Caki2 (cell line): ENCODE measurements around the gene SNTG2. TPM values are rescaled to one million over a fixed set of nuclear protein-coding genes. Genes with fewer than 3 reads are reported as not detected.
"Not testable (repeated sequence)": the region's sequence is repeated elsewhere in the genome, so short reads cannot be mapped to it uniquely, and the experiment has no call there.

Source experiments
- DNase-seq: peaks from one replicate; pipeline ENCODE4 v3.0.0-alpha.2; 2015; ENCODE audit warnings: low read depth
- in situ Hi-C: cut with HindIII; loops from 2 replicates; pipeline ENCODE4 v1.10.0; 2016; ENCODE audit warnings: low sequenced_read_pairs, low pct_unique_long_range_greater_than_20kb, mixed read lengths
- total RNA-seq: library from RNA; depleted of rRNA; stranded (reverse); fragments of >200 nt; shearing (Covaris generic); gene quantifications from 2 replicates; pipeline ENCODE4 v1.2.3, GENCODE V29; 2014; ENCODE audit warnings: low replicate concordance

SNTG2 gene
- total RNA-seq, 1 experiment from 2014 or later: not detected

DNA sequence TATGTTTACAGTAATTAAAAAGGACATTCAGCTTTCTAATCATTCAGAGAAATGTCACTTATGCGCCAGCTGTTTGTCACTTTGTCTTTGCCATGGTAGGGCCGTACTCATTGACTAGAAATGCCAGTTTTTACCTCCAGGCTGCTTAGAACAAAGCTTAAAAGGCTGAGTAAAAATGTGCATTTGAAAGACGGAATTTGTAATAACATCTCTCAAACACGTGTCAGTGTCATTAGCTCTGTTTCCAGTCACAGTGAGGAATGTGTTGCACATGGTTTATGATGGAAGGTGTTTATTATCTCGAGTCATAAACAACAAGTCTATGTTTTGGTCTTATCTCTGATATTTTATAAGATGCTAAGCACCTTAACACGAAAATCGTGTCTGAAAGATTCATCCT is 118.2 kb downstream of the SNTG2 start:
- DNase-seq: no peak
- in situ Hi-C loops: no loop called here

DNA sequence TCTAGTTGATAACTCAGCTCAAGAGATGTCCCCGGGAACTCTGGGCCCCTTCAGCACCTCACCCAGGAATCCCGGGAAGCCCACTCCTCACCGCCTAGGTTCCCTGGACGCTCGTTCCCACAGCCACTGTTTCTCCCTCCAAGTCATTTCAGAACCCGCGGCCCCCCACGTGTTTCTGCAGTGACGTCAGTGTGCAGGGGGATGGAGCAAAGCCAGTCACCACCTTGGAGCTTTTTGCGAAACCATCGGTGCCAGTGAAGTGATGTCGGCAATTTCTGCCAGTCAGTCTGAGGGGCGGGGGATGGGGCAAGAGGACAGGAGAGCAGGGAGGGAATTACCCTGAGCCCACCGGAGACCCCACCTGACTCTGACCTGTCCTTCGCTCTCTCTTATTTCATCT is 119.2 kb downstream of the SNTG2 start:
- in situ Hi-C loops: no loop called here
- DNase-seq: no peak

DNA sequence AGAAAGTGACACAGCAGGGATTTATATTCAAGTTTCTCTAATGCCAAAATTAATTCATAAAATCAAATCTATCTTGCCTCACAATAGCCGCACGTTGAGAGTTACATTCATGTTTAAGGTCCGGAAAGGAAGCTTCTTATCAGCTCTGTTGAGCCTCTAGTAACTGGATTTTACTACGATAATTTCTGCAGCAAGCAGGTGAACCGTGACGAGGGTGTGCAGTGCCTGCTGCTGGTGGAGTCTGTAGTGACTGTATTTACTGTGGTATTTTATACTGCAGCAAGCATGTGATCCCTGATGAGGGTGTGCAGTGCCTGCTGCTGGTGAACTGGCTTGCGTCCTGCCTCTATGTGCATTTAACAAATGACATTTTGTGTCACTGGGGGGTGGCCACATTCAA is 120.0 kb downstream of the SNTG2 start:
- no peak for DNase-seq
- in situ Hi-C loops: no loop called here

DNA sequence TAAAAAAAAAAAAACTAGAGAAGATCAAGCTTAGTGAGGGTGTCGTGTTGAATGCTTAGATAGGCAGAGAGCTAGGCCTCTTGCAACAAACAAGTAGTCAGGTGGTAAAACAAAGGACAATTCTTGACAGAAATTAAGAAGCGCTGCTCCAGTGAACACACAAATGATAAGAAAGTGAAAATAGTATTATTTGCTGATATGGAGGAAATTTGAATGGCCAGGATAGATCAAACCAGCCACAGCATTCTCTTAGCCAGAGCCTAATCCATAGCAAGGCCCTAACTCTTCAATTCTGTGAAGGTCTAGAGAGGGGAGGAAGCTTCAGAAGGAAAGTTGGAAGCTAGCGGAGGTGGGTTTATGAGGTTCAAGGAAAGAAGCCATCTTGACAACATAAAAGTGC is 121.0 kb downstream of the SNTG2 start:
- no peak for DNase-seq
- in situ Hi-C loops: no loop called here

DNA sequence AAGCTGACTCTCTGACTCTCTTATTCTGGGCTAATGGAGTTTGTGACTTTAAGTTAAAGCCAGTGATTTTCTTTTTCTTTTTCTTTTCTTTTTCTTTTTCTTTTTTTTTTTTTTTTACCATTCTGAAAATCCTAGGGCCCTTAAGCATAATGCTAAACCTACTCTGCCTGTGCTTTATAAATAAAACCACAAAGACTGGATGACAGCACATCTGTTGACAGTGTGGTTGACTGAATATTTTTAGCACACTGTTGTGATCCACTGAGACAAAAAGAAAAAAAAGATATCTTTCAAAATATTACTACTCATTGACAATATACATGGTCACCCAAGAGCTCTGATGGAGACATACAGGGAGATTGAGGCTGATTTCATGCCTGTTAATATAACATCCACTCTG is 121.6 kb downstream of the SNTG2 start:
- no peak for DNase-seq
- in situ Hi-C loops: no loop called here

DNA sequence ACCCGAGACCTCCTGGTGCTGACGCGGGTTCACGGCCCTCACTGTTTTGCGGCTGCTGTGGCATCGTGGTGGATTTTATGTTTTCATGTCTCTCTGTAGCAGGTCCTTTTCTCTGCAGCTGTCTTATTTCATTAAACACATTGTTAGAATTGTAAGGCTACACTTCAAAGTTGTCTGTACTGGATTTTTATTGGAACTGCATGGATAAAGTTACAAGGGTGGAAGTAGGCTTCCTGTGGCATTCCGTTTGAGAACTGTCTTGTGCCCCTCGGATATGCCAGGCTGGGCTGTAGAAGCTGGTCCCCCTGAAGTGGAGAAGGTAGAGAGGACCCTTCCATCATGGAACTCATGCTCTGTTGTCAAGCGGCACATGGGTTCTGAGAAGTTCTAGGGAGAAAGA is 127.3 kb downstream of the SNTG2 start:
- DNase-seq: no peak
- in situ Hi-C loops: no loop called here

DNA sequence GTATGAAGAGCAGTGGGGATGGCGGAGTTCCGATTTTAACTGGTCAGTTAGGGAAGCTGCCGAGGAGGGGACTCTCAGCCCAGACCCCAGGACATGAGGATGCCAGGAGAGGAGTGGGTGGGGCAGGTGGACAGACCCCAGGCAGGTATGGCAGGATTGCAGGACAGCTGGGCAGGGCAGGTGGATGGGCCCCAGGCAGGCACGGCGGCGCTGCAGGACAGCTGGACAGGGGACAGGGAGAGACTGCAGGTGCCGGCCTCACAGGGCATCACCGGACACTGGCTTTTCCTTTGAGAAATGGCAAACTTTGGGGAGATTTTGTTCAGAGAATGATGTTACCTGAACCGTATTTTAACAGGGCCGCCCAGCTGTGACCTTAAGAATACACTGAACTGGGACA is 127.7 kb downstream of the SNTG2 start:
- DNase-seq: no peak
- in situ Hi-C loops: no loop called here

DNA sequence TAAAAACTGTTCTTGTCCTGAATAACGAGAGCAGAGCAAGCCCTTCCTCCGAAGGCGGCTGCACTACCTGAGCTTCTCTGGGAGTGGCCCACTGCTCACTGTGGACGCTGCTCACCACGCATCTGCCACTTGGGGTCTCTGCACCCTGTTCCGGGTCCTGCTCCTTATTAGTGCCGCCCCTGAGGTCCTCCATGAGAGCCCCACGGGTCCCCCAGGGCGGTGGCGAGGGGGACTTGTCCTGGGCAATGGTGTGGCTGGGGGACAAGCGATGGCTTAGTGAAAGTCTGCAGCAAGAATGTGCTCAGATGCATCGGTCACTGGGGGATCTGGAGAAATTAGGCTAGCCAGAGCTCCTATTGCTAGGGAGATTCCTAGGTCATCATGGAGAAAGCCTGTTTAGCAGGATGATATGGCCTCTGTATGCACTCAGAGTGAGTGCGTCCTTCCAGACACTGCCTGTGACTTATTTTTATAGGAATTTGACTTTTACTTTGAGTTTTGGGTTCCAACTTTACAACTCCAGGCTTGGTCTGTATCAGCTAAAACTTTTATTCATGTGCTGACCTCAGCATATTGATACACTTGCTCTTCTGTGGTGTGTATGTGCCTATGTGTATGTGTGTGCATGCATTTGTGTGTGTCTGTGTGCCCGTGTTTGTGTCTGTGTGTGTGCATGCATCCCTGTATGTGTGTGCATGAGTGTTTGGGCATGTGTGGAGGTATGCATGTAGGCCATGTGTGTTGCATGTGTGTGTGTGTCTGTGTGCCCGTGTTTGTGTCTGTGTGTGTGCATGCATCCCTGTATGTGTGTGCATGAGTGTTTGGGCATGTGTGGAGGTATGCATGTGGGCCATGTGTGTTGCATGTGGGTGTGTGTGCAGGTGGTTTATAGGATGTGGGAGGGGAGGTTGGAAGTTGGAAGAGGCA is 129.5 kb downstream of the SNTG2 start:
- in situ Hi-C loops: no loop called here
- no peak for DNase-seq

DNA sequence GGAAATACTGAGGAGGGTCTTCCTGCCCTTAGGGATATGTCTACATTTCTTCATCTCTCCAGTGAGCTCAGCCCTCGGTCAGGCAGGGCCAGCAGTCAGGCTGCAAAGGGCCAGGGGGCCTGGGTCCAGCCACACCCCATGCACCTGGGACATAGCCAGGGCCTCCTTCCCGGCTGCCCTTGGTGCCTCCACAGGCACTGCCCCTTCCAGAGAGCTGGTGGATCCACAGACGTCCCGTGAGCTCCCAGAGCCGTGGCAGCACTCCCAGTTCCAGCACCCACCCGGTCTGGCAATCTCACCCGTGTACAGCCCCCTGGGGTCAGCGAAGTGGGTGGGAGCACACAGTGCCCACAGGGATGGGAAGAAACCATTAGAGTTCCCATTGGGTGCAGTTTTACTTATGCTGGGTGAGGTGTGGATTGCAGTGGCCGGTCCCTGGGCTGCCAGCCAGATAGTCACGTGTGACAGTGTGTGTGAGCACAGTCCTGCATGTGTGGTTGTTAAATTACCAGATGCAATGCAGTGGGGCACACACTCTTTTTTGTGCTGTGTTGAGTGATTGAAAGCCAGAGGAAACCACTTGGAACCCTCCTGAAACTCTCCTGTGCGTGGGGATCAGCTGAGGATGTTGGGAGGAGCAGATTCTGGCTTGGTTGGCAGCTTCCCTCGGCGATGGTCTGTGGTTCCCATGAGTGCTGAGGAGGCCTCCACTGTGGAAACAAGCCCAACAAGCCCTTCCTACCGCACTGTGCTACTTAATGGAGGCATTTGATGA is 131.0 kb downstream of the SNTG2 start:
- DNase-seq: no peak
- in situ Hi-C loops: no loop called here

DNA sequence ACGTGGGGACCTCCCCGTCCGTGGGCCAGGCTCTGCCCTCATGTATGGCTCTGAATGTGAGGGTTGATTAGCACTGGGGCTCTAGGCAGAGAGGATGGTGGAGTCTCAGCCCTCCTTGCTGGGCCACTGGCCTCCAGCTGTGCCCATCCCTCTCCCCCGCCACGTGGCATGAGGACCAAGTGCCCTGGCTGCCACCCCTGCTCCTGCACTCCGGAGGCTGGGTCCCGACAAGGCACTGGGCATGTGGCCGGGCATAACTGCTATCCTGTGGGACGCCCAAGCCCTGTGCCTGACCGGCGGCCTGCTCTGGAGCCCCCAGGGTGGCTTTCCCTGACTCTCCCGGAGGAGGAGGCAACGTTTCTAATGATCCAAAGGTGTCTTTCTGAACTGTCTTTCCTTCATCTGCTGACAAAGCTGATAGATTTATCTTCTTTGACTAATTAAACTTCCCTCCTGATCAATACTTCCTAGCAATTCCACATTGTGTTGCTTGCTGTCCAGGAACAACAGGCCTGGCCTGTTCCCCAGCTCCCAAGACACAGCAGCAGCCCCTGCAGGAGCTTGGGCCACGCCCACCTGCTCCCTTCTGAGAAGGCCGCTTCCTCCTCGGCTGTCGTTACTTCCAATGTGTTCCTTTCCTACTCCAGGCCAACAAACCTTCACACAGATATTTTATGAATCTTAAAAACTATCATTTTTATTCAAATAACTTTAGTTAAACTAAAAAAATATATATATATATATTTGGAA is 132.0 kb downstream of the SNTG2 start:
- in situ Hi-C loops: no loop called here
- no peak for DNase-seq

DNA sequence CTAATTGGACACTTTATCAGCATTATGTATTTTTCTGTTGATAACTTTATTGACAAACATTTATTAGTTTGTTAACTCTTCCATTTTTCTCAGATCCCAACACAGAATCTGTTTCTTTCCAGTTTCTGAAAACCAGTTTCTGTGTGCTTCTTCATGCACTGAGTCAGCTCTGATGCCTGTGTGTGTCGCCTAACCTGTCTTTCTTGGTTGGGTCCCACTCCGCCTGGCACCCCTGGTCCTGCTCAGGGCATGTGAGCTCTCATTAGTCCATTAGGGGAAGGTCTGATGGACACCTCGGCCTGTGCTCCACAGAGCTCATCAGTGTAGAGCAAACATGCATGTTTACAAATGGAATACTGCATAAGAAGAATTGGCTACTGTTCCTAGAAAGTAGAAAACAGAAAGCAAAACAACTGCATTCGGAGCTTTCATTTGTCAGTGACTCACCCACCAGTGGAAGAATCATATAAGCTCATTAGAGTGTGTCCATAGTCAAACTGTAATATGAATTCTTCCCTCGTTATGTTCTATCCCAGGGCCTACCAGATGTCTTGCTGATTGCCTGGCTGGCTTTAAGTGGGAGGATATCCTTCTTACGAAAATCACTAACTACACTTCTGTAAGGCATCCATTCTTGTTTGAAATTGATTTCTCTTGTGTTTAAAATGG is 137.7 kb downstream of the SNTG2 start:
- no peak for DNase-seq
- in situ Hi-C loops: no loop called here

DNA sequence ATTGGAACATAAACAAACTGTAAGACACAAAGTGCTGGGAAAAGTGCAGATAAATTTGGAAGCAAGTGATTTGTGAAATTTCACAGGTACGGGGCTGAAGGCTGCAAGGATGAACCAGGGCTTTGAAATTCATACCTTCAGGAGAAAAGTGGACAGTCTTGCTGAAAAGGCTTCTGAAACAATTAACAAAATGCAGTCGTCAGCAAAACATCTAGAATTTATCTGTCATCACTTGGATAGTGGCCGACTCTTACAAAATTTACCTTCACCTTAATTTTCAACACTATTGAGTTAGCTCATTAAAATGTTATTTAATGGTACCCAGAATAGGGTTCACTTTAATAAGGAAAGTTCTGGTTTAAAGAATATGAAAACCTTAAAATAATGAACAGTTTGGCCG is 138.3 kb downstream of the SNTG2 start:
- in situ Hi-C loops: no loop called here
- DNase-seq: no peak

DNA sequence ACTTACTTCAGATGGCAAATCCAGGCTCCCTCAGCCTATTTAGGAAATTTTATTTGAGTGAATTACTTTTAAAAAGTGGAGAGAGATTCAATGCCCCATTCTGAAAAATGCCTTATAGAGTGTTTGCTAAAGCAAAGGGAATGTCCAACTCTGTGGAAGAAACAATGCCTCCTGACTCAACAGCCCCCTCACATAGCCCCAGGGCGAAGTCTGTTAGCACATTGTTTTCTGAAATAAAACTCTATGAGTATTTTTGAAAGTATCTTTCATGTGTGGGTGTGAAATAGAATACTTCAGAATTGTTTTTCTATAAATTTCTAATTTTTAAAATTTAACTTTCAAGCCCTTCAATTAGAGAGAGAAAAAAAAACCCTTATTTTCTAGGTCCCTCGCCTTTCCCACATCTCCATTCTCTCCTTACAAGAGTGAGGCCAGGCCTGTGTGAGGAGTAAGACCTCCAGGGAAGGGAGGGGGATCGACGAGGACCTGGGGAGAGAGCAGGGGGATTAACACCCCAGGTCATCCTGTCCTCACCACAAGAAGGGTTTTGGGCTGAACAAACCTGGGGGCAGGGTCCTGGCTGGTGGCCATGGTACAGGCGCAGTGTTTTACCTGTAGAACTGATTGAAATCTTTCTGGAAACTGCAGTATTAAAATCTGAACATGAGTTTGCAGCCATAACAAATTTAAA is 141.4 kb downstream of the SNTG2 start:
- no peak for DNase-seq
- in situ Hi-C loops: no loop called here

DNA sequence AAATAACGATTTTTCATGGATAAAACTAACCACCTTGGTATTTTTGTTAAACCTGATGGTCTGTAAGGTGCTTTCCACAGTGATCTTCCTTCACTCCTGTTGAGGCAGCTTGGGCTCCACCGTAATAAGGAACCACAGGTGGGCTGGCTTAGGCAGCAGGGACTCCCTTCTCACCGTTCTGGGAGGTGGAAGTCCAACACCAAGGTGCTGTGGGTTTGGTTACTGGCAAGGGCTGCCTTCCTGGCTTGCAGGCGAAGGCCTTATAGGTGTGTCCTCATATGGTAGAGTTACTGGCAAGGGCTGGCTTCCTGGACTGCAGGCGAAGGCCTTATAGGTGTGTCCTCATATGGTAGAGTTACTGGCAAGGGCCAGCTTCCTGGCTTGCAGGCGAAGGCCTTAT is 143.0 kb downstream of the SNTG2 start:
- DNase-seq, in situ Hi-C loops: not testable (repeated sequence)

DNA sequence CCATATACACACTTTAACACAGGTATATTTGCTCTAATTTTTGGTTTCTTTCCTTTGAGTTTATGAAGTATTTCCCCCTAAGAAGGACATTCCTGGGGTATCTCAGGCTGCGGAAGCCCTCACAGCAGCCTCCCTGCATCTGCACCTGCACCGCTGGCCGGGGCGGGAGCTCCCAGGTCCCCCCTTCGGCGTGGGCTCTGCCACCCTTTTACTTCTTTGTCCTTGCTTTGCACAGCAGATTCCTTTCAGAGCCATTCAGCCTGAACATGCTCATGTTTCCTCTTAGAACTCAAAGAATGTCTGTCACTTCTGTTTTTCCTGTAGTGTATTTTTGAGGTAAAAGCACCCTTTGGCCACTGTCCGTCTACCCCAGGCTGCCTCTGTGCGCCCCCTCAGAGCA is 146.5 kb downstream of the SNTG2 start:
- DNase-seq: no peak
- in situ Hi-C loops: no loop called here

DNA sequence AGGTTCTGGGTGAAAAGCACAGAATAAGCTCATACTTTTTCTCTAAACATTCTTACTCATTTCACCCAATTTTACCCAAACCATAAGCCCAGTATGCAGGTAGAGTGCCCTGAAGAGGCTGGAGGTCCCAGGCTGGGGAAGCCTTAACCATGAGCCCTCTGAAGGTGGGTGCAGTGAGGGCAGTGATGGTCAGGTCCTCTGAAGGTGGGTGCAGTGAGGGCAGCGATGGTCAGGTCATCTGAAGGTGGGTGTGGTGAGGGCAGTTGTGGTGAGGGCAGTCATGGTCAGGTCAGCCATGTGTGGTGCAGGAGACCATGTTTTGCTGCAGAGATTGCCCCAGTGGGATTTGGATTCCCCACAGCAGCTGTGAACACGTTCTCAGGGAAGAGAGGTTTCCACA is 148.8 kb downstream of the SNTG2 start:
- in situ Hi-C loops: no loop called here
- no peak for DNase-seq

DNA sequence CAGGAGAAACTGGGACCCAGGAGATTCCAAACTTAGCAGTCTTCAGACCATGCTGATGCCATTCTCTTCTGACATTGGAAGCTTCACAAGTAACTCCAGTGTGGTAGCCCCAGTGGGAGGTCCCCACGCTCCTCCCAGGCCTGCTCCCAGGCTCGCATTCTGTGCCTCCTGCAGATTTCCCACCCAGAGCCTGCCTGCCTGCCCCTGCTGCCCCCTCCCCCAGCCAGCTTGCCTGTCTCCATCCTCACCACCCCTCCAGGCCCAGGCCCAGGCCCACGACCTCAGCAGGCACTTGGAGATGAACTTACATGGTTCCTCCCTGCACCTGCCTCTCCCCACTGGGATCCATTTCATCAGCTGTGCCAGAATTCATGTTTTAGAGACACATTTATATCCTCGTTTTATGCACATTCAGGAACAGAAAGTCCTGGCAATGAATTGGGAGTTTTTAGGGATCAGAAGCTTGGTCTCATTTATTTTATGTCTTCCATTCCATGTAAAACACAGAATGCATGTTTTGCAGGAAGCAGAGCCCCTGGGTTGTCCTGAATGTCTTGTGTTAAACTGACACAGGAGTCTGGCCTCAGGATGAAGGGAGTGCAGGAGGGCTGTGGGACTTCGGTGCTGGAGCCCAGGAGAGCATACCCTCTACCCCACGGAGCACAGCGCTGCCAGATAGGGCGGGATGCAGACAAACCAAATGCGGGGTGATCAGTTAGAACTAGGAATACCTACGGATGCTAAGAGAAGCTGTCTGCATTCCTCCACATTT is 150.5 kb downstream of the SNTG2 start:
- in situ Hi-C loops: no loop called here
- no peak for DNase-seq
